ENCODE data around the gene SEC24D.

The SEC24D gene

DNA sequence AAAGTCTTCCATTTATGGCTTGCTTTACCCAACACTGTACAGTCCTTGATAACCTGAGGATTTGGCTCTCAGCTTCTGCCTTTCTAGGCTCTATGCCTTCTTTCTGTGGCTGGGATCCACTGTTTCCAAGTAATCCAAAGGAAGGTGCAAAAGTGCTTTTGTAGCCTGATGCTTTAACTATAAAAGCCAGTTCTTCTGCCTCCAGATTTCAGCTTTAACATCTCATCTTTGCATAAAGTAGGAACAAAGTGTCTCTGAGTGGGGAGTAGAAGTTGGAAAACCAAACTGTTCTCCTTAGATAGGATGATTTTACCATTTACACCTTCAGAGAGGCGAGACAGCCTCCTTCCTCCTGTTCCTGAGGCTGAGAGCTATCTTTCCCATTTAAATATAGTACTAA is 11.1 kb upstream of the SEC24D start:
- no peak for DNase-seq (ENCODE audit: low spot score)
- CTCF ChIA-PET: interaction anchor here (0.6 to 0.7 kb wide), 2 partner anchors 194 to 410 kb away, joined by 3 read pairs; no protein-coding TSS in a partner anchor
- TF ChIP-seq, protein P1, sequence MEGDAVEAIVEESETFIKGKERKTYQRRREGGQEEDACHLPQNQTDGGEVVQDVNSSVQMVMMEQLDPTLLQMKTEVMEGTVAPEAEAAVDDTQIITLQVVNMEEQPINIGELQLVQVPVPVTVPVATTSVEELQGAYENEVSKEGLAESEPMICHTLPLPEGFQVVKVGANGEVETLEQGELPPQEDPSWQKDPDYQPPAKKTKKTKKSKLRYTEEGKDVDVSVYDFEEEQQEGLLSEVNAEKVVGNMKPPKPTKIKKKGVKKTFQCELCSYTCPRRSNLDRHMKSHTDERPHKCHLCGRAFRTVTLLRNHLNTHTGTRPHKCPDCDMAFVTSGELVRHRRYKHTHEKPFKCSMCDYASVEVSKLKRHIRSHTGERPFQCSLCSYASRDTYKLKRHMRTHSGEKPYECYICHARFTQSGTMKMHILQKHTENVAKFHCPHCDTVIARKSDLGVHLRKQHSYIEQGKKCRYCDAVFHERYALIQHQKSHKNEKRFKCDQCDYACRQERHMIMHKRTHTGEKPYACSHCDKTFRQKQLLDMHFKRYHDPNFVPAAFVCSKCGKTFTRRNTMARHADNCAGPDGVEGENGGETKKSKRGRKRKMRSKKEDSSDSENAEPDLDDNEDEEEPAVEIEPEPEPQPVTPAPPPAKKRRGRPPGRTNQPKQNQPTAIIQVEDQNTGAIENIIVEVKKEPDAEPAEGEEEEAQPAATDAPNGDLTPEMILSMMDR (conservative IDR thresholded peaks at IDR 0.05; ENCODE audit: low read depth): no peak
- POLR2A ChIA-PET (ENCODE audit: low non-redundant PET): no interaction called here
- H3K27ac ChIP-seq: no peak overlapping the region

DNA sequence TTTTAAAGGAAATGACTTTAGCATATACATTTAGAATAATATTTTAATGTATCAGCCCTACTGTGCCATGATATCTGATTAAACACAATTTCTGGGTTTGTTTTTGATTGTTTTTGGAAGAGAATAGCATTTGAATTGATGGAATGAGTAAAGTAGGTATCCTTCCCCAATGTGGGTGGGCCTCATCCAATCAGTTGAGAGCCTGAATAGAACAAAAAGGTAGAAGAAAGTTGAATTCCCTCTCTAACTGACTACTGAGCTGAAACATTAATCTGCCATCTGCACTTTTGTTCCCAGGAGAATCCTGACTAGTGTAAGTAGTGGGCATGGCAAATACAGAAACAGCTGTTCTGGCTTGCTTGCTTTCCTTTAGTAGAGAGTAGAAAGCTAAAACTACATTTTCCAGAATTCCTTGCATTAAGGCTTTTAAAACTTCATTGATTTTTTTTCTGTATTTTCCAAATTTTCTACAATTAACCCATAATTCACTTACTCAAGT is 9.7 kb upstream of the SEC24D start:
- H3K27ac ChIP-seq: no peak overlapping the region
- ChIA-PET CTCF (no interaction called here), POLR2A (ENCODE audit: low non-redundant PET) (no interaction called here)
- TF ChIP-seq, protein P1 (conservative IDR thresholded peaks at IDR 0.05; ENCODE audit: low read depth): no peak
- DNase-seq (ENCODE audit: low spot score): no peak

DNA sequence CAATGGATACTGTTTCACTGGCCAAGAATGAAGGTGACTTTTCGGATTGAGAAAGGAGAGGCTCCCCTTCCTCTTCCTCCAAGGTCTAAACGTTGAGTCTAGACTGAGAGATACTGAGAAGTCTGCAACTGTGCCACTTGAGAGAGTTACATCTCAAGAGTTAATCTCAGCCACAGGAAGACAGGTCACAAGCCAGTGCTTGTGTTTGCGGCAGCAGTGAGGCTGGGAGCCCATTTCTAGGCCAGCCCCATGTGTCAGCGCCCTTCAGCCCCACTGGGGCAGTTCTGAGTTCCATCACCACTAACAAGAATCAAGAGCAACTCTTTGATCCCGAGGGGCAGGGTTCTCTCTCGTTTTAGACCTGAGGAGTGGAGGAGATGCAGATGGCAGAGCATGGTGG is 7.3 kb upstream of the SEC24D start:
- TF ChIP-seq, protein P1 (conservative IDR thresholded peaks at IDR 0.05; ENCODE audit: low read depth): no peak
- POLR2A ChIA-PET (ENCODE audit: low non-redundant PET): no interaction called here
- CTCF ChIA-PET: no interaction called here
- no peak overlapping the region for H3K27ac ChIP-seq
- no peak for DNase-seq (ENCODE audit: low spot score)

DNA sequence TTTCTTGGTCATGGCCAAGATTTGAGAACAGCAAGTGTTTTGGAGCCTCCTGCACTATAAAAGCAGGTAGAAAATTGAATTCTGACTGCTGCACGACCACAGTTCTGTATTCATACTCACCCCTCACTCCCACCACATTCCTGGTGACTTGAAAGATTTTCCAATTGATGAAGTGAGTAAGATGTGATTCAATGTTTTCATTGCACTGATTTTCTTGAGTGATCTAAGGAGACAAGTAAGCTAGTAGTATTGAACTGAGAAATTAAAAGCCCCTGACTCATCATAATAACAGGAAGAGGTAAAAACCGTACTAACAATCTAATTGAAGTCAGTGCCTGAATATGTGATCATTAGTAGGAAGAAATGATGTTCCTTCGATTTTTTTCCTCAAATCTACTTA is 6.1 kb upstream of the SEC24D start:
- DNase-seq (ENCODE audit: low spot score): no peak
- CTCF ChIA-PET: interaction anchor here (0.8 kb wide), 1 partner anchor 8 kb away, joined by 3 read pairs; no protein-coding TSS in a partner anchor
- POLR2A ChIA-PET (ENCODE audit: low non-redundant PET): no interaction called here
- H3K27ac ChIP-seq: no peak overlapping the region
- TF ChIP-seq, protein P1 (conservative IDR thresholded peaks at IDR 0.05; ENCODE audit: low read depth): no peak

DNA sequence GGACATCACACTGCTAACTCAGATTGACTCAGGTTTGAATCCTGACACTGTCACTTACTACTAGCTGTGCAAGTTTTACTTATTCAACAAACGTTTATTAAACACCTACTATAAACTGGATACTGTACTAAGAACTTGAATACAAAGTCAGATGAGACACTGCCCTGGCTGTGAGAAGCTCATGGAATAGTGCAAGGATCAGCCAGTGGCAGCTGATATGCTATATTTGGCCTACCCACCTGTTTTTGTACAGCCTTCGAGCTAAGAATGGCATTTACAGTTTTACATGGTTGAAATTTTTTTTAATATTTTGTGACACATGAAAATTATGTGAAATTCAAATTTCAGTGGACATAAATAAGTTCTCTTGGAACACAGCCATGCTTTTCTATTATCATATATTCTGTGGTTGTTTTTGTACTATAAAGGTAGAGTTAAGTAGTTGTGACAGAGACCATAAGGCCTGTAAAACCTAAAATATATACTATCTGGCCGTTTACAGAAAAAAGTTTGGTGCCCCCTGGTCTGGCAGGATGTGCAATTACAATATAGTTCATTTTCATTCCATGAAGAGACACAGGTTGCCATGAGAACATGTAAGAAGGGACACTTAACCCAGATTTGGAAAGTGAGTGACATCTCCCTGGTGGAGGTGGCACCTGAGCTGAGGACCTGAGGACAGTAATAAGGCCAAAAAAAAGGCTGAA is 3.4 kb upstream of the SEC24D start:
- ChIA-PET POLR2A (ENCODE audit: low non-redundant PET) (no interaction called here), CTCF (interaction anchor here (0.6 to 0.7 kb wide), 2 partner anchors 25 to 433 kb away, joined by 3 to 5 read pairs; no protein-coding TSS in a partner anchor)
- TF ChIP-seq, protein P1 (conservative IDR thresholded peaks at IDR 0.05; ENCODE audit: low read depth): no peak
- DNase-seq (ENCODE audit: low spot score): no peak
- no peak overlapping the region for H3K27ac ChIP-seq

DNA sequence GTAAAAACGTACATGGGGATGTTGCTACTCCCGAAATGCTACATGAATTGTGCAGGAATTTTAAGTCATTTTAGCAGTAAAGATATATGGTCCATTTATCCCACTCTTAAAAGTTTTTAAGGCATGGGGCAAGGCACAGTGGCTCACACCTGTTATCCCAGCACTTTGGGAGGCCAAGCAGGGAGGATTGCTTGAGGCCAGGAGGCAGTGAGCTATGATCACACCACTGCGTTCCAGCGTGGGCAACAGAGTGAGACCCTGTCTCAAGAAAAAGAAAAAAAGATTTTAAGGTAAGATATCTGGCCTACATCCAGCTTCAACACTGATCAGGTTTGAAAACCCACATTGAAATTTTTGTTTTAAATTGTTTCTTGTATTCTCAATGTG is 1.2 kb upstream of the SEC24D start:
- no peak overlapping the region for H3K27ac ChIP-seq
- POLR2A ChIA-PET (ENCODE audit: low non-redundant PET): no interaction called here
- DNase-seq (ENCODE audit: low spot score): no peak
- CTCF ChIA-PET: interaction anchor here (0.7 kb wide), 1 partner anchor 14 kb away, joined by 3 read pairs; no protein-coding TSS in a partner anchor
- TF ChIP-seq, protein P1 (conservative IDR thresholded peaks at IDR 0.05; ENCODE audit: low read depth): no peak
